ENCODE results near the gene HOXB6. TPM values are rescaled to one million over a fixed set of nuclear protein-coding genes. Genes with fewer than 3 reads are reported as not detected.

Gene HOXB6
- 10 to 100 TPM in 3 of 4 donors, 1 to 10 TPM in 1; 9.2 to 22.7 (median 15.5) TPM for total RNA-seq

DNA sequence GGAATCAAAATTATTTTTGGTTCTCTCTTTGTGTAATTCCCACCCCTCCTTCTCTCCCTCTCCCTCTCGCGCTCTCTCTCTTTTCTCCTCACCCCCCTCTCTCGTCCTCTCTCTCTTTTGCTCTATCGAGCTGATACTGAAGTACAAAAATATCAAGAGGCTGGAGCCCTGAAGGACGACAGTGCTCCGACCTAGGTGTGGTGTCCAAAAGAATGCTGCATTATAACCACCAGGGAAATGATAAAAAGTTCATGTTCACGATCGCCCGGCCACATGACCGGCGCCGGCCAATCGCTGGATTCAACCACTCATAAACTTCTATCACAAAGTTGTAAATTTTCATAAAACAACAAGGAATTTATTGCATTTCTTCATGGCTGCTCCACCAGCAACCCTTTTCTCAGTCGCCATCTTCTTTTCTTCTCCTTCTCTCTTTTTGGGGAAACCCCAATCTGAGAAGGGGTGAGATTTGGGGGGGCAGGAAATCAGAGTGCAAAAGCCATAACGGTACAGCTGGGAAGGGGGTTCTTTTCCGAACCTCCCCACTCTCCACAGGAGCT lies at the start of gene HOXB6:
Gene HOXB6, minus strand, starts transcription at position 217 of the 560 bp plus-strand sequence. CDS start 6,836 bp downstream, outside the sequence.
- TF ChIP-seq, protein P1, sequence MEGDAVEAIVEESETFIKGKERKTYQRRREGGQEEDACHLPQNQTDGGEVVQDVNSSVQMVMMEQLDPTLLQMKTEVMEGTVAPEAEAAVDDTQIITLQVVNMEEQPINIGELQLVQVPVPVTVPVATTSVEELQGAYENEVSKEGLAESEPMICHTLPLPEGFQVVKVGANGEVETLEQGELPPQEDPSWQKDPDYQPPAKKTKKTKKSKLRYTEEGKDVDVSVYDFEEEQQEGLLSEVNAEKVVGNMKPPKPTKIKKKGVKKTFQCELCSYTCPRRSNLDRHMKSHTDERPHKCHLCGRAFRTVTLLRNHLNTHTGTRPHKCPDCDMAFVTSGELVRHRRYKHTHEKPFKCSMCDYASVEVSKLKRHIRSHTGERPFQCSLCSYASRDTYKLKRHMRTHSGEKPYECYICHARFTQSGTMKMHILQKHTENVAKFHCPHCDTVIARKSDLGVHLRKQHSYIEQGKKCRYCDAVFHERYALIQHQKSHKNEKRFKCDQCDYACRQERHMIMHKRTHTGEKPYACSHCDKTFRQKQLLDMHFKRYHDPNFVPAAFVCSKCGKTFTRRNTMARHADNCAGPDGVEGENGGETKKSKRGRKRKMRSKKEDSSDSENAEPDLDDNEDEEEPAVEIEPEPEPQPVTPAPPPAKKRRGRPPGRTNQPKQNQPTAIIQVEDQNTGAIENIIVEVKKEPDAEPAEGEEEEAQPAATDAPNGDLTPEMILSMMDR (IDR thresholded peaks at IDR 0.05) = no peak
- DNase-seq (ENCODE audit: low spot score) (no peak), ATAC-seq (ENCODE audit: low FRiP score) (peak; percentile 27)

DNA sequence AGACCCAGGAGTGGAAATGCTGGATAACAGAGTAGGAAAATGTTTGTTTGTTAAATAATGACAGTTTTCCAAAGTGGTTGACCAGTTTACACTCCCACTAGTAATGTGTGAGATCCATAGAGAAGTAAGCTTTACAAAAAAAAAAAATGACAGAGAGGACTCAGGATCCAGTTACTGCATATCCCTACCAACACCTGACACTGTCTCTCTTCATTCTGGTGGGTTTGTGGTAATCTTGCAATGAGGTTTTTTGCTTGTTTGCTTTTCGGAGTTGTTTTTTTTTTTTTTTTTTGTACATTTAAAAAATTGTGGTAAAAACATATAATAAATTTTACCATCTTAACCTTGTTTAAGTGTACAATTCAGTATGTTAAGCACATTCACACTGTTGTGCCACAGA lies 45.0 kb upstream of the HOXB6 start:
- DNase-seq (ENCODE audit: low spot score) = no peak
- no peak for ATAC-seq (ENCODE audit: low FRiP score)
- TF ChIP-seq, protein P1 (IDR thresholded peaks at IDR 0.05) = no peak

DNA sequence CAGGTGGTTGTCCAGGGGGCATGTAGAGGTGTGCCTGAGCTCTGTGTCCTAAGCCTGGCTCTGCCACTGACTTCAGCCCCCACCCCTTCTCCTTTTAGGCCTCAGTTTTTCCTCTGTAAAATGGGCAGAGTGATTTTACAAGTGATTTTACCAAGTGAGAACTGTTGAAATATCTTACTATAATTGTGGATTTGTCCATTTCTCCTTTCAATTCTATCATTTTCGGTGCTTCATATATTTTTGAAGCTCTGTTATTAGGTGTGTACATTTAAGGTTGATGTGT lies 43.1 kb upstream of the HOXB6 start:
- DNase-seq (ENCODE audit: low spot score) = no peak
- TF ChIP-seq, protein P1 (IDR thresholded peaks at IDR 0.05) = no peak
- ATAC-seq (ENCODE audit: low FRiP score) = no peak

DNA sequence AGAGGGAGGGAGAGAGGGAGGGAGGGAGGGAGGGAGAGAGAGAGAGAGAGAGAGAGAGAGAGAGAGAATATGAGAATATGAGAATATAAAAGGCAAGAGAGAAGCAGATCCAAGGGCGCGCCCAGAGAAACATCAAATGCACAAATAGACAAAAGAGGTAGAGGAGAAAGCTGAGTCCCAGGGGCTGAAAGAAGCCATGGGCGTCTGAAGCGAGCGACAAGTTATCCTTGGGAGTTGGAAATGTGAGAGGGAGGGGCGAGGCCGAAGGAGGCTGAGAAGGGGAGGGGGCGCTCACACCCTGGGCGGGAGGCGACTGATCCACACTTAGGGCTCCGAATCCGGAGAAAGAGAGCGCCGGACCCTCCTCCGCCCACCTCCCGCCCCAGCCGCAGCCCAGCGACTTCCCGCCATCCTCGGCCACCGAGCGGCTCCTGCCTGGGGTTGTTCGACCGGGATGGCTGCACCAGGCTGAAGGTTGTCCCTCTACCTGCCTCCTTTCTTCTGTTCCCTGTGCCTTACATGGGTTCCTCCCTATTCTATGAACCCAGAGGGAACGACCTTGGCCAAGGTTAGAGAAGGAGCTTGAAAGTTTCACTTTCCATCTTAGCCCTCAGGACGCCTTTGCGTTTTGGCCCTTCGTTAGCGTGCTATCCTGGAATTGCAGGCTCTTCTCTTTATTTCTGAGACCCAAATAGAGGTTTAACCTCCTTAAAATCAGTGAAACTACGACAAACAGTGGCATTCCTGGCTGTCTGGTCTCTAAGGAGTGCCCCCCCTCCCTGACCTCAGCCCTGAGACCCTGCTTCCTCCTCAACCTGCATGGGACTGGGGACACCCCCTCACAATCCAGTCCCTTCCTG lies 42.5 kb upstream of the HOXB6 start:
- TF ChIP-seq, protein P1 (IDR thresholded peaks at IDR 0.05) = no peak
- no peak for DNase-seq (ENCODE audit: low spot score)
- ATAC-seq (ENCODE audit: low FRiP score) = peak; percentile 55

DNA sequence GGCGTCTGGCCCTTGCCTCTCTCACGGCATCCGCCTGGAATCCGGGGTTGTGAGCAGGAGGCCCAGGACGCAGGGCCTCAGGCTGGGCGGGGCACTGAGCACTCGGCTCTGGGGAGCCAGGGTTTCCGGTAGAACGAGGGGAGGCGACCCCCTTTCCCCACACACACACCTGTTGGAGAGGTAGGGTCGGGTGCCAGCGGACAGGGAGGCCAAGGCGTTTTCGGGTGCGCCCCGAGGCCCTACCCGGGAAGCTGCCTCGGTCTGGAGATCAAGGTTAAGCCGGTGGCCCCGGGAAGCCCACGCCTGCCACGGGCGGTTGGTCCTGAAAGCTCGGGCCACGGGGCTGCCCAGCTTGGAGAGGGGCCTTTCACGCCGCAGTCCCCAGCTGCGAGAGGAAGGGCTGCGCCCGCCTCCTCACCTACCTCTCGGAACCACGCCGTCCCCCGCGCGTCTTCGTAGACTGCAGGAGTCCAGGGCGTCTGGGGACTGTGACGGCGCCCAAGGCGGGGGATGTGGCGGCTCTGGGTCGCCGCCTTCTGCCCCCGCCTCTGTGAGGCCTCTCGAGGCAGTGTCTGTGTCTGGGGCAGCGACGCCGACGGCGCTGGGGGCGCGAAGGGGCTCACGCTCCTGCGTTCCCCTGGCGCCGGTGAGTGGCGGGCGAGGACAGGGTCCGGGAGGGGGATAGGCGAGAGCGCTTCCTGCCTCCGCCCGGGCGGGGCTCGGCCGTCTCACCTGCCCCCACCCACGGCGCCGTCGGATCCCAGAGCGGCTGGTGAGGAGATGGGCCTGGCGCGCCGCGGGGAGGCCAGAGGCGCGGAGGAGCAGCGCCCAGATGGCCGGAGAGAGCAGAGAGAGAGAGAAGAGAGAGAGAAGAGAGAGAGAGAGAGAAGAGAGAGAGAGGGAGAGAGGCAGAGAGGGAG lies 41.7 kb upstream of the HOXB6 start:
- ATAC-seq (ENCODE audit: low FRiP score) = no peak
- DNase-seq (ENCODE audit: low spot score) = no peak
- TF ChIP-seq, protein P1 (IDR thresholded peaks at IDR 0.05) = no peak

DNA sequence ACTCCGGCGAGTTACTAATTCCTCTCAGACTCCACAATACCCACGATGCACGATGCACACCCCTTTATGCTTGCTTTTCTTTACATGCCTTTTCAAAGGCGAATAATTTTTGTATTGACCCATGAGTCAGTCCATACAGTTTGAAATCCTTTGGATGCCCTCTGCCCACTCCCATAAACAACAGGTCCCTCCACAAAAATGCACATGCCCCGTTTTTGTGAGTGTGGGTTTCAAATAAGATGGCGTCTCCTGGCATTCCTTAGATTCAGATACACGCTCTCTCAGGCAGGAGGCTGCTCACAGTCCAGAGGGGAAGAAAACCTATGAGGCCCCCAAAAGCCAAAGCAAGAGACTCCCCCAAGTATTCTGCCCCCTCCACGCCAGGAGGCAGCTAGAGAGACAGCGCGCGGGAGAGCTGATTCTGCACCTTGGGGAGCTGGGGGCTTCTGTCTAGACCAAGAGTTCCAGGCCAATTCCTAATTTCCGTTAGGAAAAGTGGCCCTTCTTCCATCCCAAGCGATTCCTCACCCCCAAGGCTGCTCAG lies 40.9 kb upstream of the HOXB6 start:
- DNase-seq (ENCODE audit: low spot score) = no peak
- TF ChIP-seq, protein P1 (IDR thresholded peaks at IDR 0.05) = no peak
- ATAC-seq (ENCODE audit: low FRiP score) = no peak

Measured in omental fat pad (tissue), 4 donors.